ENCODE data around the gene KDSR. TPM values are rescaled to one million over a fixed set of nuclear protein-coding genes. Genes with fewer than 3 reads are reported as not detected.

Gene KDSR
- total and polyA plus RNA-seq, 2 donors (not counting 1 experiment from before 2014, with no cell fraction given) = 6.4 to 21.1 TPM

- Histone ChIP-seq H3K4me2 (replicated peaks; ENCODE audit: low read depth, low read length, poor library complexity, severe bottlenecking) (no peak overlapping the region), H3K4me1 (ENCODE audit: control insufficient read depth in 2 of 2, insufficient read depth in 2 of 2, low read length in 2 of 2) (no peaks in the 10 kb centered on the region), H4K20me1 (ENCODE audit: control insufficient read depth, insufficient read depth, low read length, poor library complexity, severe bottlenecking) (no peaks in the 10 kb centered on the region), H3K9ac (ENCODE audit: low read length) (no peak overlapping the region), H3K79me2 (ENCODE audit: control insufficient read depth, insufficient read depth, low read length) (no peaks in the 10 kb centered on the region), H3K36me3 (replicated peaks in 1 of 2; ENCODE audit: control extremely low read depth in 1 of 2, control insufficient read depth in 1 of 2, extremely low read depth in 1 of 2, insufficient read depth in 2 of 2, low read length in 1 of 2) (peaks cover 0 to 25% of the 10 kb centered on the region in 2 experiments), H3K27me3 (replicated peaks in 1 of 4; ENCODE audit: control extremely low read depth in 1 of 4, control insufficient read depth in 3 of 4, insufficient read depth in 4 of 4, low read length in 3 of 4) (no peaks in the 10 kb centered on the region), H2AFZ (ENCODE audit: insufficient read depth, low read depth, low read length, poor library complexity, severe bottlenecking) (no peak overlapping the region), H3K4me3 (ENCODE audit: control extremely low read depth in 1 of 5, extremely low read depth in 1 of 5, insufficient read depth in 1 of 5, low read depth in 2 of 5, low read length in 4 of 5) (no peak overlapping the region), H3K9me3 (ENCODE audit: control extremely low read depth in 1 of 3, control insufficient read depth in 2 of 3, insufficient read depth in 1 of 3, low read length in 2 of 3) (no peaks in the 10 kb centered on the region), H3K27ac (ENCODE audit: low read length in 2 of 2) (no peak overlapping the region)
- intact Hi-C loops (cut with micrococcal nuclease) = loop anchor here (10.0 kb wide), 1 partner anchor 805 kb away; the partner anchor contains the start of gene ZCCHC2
- Mint-ChIP-seq H3K27ac (no peak overlapping the region), H3K4me1 (no peaks in the 10 kb centered on the region), H3K27me3 (no peaks in the 10 kb centered on the region), H3K4me3 (no peak overlapping the region), H3K9me3 (ENCODE audit: insufficient read depth) (no peaks in the 10 kb centered on the region)
- TF ChIP-seq EZH2 (IDR thresholded peaks at IDR 0.05; ENCODE audit: borderline replicate concordance, insufficient read depth, low read depth, low read length, poor library complexity, severe bottlenecking) = no peak
- TF ChIP-seq, protein P1, sequence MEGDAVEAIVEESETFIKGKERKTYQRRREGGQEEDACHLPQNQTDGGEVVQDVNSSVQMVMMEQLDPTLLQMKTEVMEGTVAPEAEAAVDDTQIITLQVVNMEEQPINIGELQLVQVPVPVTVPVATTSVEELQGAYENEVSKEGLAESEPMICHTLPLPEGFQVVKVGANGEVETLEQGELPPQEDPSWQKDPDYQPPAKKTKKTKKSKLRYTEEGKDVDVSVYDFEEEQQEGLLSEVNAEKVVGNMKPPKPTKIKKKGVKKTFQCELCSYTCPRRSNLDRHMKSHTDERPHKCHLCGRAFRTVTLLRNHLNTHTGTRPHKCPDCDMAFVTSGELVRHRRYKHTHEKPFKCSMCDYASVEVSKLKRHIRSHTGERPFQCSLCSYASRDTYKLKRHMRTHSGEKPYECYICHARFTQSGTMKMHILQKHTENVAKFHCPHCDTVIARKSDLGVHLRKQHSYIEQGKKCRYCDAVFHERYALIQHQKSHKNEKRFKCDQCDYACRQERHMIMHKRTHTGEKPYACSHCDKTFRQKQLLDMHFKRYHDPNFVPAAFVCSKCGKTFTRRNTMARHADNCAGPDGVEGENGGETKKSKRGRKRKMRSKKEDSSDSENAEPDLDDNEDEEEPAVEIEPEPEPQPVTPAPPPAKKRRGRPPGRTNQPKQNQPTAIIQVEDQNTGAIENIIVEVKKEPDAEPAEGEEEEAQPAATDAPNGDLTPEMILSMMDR (IDR thresholded peaks at IDR 0.05) = no peak
- no CpG with 5 or more reads among the region's 7 CpGs for WGBS (ENCODE audit: insufficient coverage)
- ATAC-seq (ENCODE audit: low read depth) (no peak), DNase-seq (no peak)
- ChIA-PET CTCF (interaction anchor here (0.5 to 1.5 kb wide), 5 partner anchors 11 to 313 kb away, joined by 3 to 4 read pairs (median 3); no protein-coding TSS in a partner anchor), POLR2A (no interaction called here)
Measured at GRCh38 chr18:63329431-63330145, 37.4 kb downstream of the KDSR start.

GRCh38 chr18:63326011-63326410 is 41.0 kb downstream of the KDSR start:
- Mint-ChIP-seq H3K9me3 (ENCODE audit: insufficient read depth) (no peaks in the 10 kb centered on the region), H3K4me3 (no peak overlapping the region), H3K27ac (no peak overlapping the region), H3K4me1 (peaks cover 16% of the 10 kb centered on the region), H3K27me3 (no peaks in the 10 kb centered on the region)
- no peak overlapping the region for H3K4me2 ChIP-seq (replicated peaks; ENCODE audit: low read depth, low read length, poor library complexity, severe bottlenecking)
- H3K9me3 ChIP-seq (ENCODE audit: control extremely low read depth in 1 of 3, control insufficient read depth in 2 of 3, insufficient read depth in 1 of 3, low read length in 2 of 3) = no peaks in the 10 kb centered on the region
- no peak overlapping the region for H3K4me3 ChIP-seq (ENCODE audit: control extremely low read depth in 1 of 5, extremely low read depth in 1 of 5, insufficient read depth in 1 of 5, low read depth in 2 of 5, low read length in 4 of 5)
- TF ChIP-seq, protein P1 (IDR thresholded peaks at IDR 0.05) = no peak
- TF ChIP-seq EZH2 (IDR thresholded peaks at IDR 0.05; ENCODE audit: borderline replicate concordance, insufficient read depth, low read depth, low read length, poor library complexity, severe bottlenecking) = no peak
- no peak overlapping the region for H2AFZ ChIP-seq (ENCODE audit: insufficient read depth, low read depth, low read length, poor library complexity, severe bottlenecking)
- no peak overlapping the region for H3K27ac ChIP-seq (ENCODE audit: low read length in 2 of 2)
- H3K9ac ChIP-seq (ENCODE audit: low read length) = no peak overlapping the region
- DNase-seq = no peak
- H3K4me1 ChIP-seq (ENCODE audit: control insufficient read depth in 2 of 2, insufficient read depth in 2 of 2, low read length in 2 of 2) = peaks cover 3 to 14% of the 10 kb centered on the region in 2 donors
- no peak for ATAC-seq (ENCODE audit: low read depth)
- H3K27me3 ChIP-seq (replicated peaks in 1 of 4; ENCODE audit: control extremely low read depth in 1 of 4, control insufficient read depth in 3 of 4, insufficient read depth in 4 of 4, low read length in 3 of 4) = no peaks in the 10 kb centered on the region
- WGBS (ENCODE audit: insufficient coverage) = 93% methylated on average over 5 of the region's 5 CpGs
- peaks cover 0 to 7% of the 10 kb centered on the region in 2 experiments for H3K36me3 ChIP-seq (replicated peaks in 1 of 2; ENCODE audit: control extremely low read depth in 1 of 2, control insufficient read depth in 1 of 2, extremely low read depth in 1 of 2, insufficient read depth in 2 of 2, low read length in 1 of 2)
- H4K20me1 ChIP-seq (ENCODE audit: control insufficient read depth, insufficient read depth, low read length, poor library complexity, severe bottlenecking) = no peaks in the 10 kb centered on the region
- ChIA-PET CTCF (interaction anchor here (1.0 to 8.9 kb wide), 7 partner anchors 96 to 311 kb away, joined by 3 to 223 read pairs (median 5); partner anchors contain the start of gene VPS4B), POLR2A (no interaction called here)
- no peaks in the 10 kb centered on the region for H3K79me2 ChIP-seq (ENCODE audit: control insufficient read depth, insufficient read depth, low read length)
- intact Hi-C loops (cut with micrococcal nuclease) = loop anchor here (10.0 kb wide), 1 partner anchor 801 kb away; the partner anchor contains the start of gene ZCCHC2

Measured in B cell (primary cell).